SHP77 (cell line): Measurements from ENCODE around the gene GPATCH3.
"Not testable (repeated sequence)": the region's sequence is repeated elsewhere in the genome, so short reads cannot be mapped to it uniquely, and the experiment has no call there.

ENCODE experiments used
- DNase-seq, 2 experiments: peaks; one replicate each; lab custom pipeline; 2025; lab: John Stamatoyannopoulos, UW

The GPATCH3 gene

GRCh38 chr1:26913389-26913753 lies 13.1 kb upstream of the GPATCH3 start:
- DNase-seq = no peak

- no peak for DNase-seq
Measured at GRCh38 chr1:26912147-26912490, 11.9 kb upstream of the GPATCH3 start.

DNA sequence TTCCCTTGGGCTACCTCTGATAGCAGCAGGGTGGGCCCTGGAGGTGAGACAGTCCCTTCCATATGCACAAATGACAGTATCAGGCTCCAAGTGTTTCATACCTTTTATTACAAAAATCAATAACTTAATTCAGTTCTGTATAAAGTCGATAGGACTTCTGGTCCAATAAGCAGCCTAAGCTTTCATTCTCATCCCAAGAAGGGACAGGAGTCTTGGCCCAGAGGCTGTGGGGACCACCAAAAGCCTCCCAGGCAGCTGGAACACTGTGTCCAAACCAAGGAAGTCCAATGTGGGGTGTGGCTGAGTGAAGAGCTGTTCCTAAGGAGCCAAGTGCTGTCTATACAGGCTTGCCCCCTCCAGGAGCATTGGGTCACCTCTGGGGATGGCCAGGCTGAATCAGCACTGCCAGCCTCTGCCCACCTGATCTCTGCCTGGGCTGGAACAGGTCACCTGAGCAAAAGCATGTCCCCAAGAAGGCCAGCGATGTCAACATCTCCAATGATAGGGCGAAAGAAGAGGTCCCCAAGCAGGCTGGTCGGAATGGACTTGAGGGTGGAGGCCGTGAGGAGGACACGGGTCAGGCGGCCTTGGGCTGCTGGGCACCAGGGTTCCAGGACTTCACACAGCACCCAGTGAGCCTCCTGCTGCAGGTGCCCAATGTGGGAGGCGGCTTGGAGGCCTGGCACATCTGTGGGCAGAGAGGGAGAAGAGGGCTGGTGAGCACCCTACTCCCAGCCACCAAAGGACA lies 11.3 kb upstream of the GPATCH3 start:
- DNase-seq = no peak

GRCh38 chr1:26910343-26911160 lies 10.3 kb upstream of the GPATCH3 start:
- no peak for DNase-seq

GRCh38 chr1:26909951-26910342 lies 9.7 kb upstream of the GPATCH3 start:
- DNase-seq = no peak

GRCh38 chr1:26907071-26907917 lies 7.0 kb upstream of the GPATCH3 start:
- DNase-seq = no peak

DNA sequence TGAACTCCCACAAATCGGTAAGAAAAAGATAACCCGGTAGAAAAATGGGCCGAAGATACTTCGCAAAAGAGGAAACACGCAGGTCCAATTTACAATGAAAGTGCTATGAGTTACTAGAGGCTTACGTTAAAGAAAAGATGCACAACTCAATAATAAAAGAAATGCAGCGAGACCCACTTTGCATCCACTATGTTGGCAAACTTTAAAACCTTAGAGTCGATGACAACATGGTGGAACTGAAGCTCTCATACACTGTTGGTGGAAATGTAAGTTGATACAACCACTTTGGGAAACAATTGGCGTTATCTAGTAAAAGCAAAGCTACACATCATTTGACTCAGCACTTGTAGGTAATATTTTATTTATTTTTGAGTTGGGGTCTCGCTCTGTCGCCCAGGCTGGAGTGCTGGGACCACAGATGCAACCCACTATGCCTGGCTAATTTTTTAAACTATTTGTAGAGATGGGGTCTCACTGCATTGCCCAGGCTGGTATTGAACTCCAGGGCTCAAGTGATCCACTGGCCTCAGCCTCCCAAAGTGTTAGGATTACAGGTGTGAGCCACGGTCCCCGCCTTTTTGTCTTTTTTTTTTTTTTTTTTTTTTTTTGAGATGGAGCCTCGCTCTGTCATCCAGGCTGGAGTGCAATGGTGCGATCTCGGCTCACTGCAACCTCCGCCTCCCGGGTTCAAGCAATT lies 696 bp upstream of the GPATCH3 start:
- DNase-seq = no peak

DNA sequence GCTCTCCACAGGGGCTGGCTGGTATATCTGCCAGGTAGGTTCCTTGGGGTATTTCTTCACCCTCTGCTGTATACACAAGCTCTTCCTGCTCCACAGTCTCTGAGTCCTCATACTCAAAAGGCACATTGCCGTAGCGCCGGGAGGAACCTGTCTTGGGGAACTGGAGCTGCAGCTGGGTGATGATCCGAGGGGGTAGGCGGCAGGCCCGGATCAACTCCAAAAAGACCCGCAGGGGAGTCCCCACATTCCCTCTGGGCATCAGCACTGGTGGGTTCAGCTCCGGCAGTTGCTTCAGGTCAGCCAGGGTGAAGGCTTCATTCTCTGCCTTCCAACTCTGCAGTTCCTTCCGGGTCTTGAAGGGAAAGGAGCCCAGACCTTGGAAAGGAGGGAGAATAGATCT lies 2.9 kb downstream of the GPATCH3 start:
- DNase-seq = no peak

DNA sequence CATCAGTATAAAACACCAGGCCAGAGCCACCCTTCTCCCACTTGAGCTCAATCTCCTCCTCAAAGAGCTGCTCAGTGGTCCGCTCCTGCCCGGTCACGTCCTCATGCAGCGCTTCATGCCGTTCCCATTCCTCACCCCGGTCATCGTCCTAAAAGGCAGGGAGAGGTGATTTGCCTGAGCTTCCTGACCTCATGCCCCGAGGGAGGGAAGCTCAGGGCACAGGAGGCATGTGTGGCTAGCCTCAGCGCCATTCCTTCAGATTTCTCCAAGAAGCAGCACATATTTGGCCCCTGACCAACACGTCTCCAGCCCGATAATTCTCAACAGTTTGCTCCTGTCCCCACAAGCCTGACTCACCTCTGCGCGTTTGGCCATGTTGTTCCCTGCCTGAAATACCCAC lies 6.0 kb downstream of the GPATCH3 start:
- no peak for DNase-seq

- DNase-seq = no peak
Measured at GRCh38 chr1:26890467-26890796, 9.8 kb downstream of the GPATCH3 start.

- peak; percentile 62 to 82 for DNase-seq
Measured at GRCh38 chr1:26889551-26890466, 10.5 kb downstream of the GPATCH3 start, which contains the start of gene GPN2. GPN2 (minus strand) TSS chr1:26890283; CDS start chr1:26890096, 187 bp downstream.

DNA sequence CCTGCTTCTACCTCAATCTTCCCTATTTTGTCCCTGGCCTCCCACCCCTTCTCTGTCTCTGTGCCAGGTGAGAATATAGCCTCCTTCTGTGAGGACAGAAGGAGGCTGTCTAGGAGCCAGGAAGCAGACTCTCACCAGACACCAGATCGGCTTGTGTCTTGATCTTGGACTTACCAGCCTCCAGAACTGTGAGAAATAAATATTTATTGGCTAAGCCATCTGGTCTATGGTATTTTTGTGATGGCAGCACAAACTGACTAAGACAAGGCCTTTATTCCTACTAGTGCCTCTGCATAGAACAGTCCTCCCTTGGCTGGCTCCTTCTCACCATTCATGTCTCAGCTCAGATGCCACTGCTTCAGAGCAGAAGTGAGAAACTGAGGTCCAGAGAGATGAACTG lies 12.0 kb downstream of the GPATCH3 start:
- no peak for DNase-seq

DNA sequence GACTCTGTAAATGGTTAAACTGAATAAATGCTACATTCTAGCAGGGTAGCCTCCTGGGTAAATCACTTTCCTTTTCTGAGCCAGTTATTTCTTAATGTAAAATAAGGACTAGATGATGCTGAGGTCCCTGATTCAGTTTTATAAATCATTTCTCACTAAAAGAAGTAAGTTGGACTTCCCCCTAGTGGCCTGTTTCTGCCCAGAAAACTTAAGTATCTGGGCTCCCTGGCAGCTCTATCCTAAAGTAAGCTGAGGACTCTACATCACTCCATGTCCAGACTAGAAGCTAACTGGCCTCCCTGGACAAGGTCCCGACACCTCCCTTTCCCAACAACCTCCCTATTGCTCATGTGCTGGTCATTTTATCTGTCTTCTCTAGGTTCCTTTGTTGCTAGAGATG lies 13.1 kb downstream of the GPATCH3 start:
- no peak for DNase-seq

DNA sequence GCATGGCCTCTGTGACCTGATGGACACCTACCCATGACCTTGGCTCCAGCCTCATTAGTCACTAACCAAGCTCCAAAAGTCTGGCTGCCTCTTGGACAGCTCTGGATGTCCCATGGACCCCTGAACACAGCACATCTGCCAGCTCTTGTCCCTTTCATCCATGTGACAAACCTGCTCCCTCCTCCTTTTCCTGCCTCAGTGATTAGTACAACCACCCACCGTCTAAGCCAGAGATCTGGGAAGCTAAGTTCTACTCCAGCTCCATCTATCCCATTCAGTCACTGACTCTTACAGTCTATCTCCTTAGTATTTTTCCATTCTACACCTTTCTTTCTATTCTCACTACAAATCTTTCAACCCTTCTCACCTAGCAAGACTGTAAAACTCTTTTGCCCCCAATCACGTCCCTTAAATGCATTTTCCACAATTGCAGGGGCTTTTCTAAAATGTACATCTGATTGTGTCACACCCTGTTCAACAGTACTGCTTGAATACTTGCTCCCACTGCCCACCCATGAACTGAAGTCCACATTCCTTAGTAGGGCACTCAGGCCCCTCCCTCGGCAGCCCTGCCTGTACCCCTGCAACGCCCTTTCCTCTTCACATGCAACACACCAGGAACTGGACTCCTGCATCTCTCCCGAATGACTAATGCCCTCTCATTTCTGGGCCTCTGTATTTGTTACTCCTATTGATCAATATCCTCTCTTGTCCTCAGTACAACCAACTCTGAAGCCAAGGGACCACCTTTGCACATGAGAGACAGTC lies 17.4 kb downstream of the GPATCH3 start:
- no peak for DNase-seq

DNA sequence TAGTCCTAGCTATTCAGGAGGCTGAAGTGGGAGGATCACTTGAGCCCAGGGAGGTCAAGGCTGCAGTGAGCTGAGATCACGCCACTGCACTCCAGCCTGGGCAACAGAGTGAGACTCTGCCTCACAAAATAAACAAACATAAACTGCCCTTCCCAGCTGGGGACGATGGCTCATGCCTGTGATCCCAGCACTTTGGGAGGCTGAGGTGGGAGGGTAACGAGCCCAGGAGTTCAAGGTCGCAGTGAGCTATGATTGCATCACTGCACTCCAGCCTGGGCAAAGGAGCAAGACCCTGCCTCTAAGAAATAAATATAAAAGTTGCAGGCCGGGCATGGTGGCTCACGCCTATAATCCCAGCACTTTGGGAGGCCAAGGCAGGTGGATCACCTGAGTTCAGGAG lies 18.7 kb downstream of the GPATCH3 start:
- not testable (repeated sequence) for DNase-seq

GRCh38 chr1:26879793-26880192 lies 20.5 kb downstream of the GPATCH3 start:
- no peak for DNase-seq

DNA sequence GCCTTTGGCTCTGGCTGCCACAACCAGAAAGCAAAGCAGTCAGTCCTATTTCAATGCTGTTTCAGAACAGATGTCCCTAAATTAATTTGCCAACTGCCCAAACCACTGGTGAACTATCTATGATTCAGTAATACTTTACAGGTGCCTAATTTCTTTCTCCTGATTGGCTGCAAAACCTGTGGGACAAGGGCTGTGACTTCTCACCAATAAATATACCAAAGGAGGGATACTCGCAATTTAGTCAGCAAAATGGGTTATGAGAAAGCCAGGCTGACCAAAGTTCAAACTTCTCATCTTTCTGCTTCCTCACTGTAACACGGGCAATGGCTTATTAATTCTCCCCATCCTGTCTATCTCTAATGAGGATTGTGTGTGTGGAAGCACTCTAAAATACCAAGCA lies 22.9 kb downstream of the GPATCH3 start:
- no peak for DNase-seq

- no peak for DNase-seq
Measured at GRCh38 chr1:26874896-26875295, 25.4 kb downstream of the GPATCH3 start.

GRCh38 chr1:26873097-26873496 lies 27.2 kb downstream of the GPATCH3 start:
- DNase-seq = not testable (repeated sequence)
